K562 (cell line): Measurements from ENCODE around the gene ADIG.

Experiments
- ATF3 ChIP-seq, 2 experiments: fragments of 450-650 bp in 1 of 2; sonication (generic) in 1 of 2; formaldehyde crosslinking in 1 of 2; IDR thresholded peaks in 1 of 2; conservative IDR thresholded peaks in 1 of 2; 2 replicates each; pipeline versions ENCODE4 v1.6.1 to v1.8.1; 2016 to 2023; ENCODE audit warnings: mild to moderate bottlenecking in 2 of 2, moderate library complexity in 2 of 2, inconsistent platforms in 1 of 2, missing genetic modification reagents in 1 of 2
- HDAC6 ChIP-seq: IDR thresholded peaks from 2 replicates; pipeline ENCODE4 v1.6.1; 2012; ENCODE audit warnings: low read depth, mild to moderate bottlenecking, control low read depth, inconsistent platforms, low read length, moderate library complexity
- IRF1 ChIP-seq: sonication (generic); formaldehyde crosslinking; IDR thresholded peaks from 2 replicates; pipeline ENCODE4 v1.8.0; 2022; ENCODE audit warnings: missing genetic modification reagents, mild to moderate bottlenecking, borderline replicate concordance
- MTF1 ChIP-seq: fragments of 250-450 bp; sonication (Bioruptor Pico); IDR thresholded peaks from 2 replicates; pipeline ENCODE4 v1.9.0; 2021; ENCODE audit warnings: moderate library complexity, mild to moderate bottlenecking, inconsistent platforms, borderline replicate concordance
- PBX2 ChIP-seq, 2 experiments: IDR thresholded peaks in 1 of 2; conservative IDR thresholded peaks in 1 of 2; 2 replicates each; pipeline ENCODE4 v1.6.1; 2016; ENCODE audit warnings: low read depth in 2 of 2, mild to moderate bottlenecking in 1 of 2, missing compliant biosample characterization in 1 of 2, missing genetic modification characterization in 1 of 2, moderate library complexity in 1 of 2
- SREBF2 ChIP-seq: sonication (generic); formaldehyde crosslinking; IDR thresholded peaks from 2 replicates; pipeline ENCODE4 v1.4.0; 2020; ENCODE audit warnings: mild to moderate bottlenecking, missing genetic modification reagents
- TRIM28 ChIP-seq: fragments of 450-650 bp; IDR thresholded peaks from 2 replicates; pipeline ENCODE4 v1.6.1; 2017

GRCh38 chr20:38603286-38603685 lies 22.3 kb downstream of the ADIG start:
- no peak for TF ChIP-seq ATF3 (IDR thresholded peaks at IDR 0.05)
- TF ChIP-seq ATF3 (CRISPR knock-in tag; conservative IDR thresholded peaks at IDR 0.05), result no peak
- no peak for TF ChIP-seq HDAC6
- no peak for TF ChIP-seq TRIM28
- no peak for TF ChIP-seq PBX2 (CRISPR knock-in tag; IDR thresholded peaks at IDR 0.05; ENCODE audit: low read depth)
- no peak for TF ChIP-seq PBX2 (tag; conservative IDR thresholded peaks at IDR 0.05; ENCODE audit: low read depth)
- no peak for TF ChIP-seq IRF1
- TF ChIP-seq MTF1 (CRISPR knock-in tag), result no peak
- TF ChIP-seq SREBF2 (CRISPR knock-in tag), result no peak
